ENCODE results near the gene AXL.
"Not testable (repeated sequence)": the region's sequence is repeated elsewhere in the genome, so short reads cannot be mapped to it uniquely, and the experiment has no call there.

DNA sequence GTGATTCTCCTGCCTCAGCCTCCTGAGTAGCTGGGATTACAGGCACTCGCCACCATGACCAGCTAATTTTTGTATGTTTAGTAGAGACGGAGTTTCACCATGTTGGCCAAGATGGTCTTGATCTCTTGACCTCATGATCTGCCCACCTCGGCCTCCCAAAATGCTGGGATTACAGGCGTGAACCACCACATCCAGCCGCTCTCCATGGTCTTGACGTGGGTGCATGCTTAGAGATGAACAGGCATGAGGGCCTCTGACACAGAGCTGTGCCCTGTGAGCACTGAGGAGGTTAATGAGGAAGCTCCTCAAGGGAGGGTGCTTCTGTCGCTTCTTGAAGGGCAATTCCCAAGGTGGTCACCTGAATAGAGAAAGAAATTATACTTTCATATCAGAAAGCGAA is 70.8 kb downstream of the AXL start:
- TF ChIP-seq, protein P1, sequence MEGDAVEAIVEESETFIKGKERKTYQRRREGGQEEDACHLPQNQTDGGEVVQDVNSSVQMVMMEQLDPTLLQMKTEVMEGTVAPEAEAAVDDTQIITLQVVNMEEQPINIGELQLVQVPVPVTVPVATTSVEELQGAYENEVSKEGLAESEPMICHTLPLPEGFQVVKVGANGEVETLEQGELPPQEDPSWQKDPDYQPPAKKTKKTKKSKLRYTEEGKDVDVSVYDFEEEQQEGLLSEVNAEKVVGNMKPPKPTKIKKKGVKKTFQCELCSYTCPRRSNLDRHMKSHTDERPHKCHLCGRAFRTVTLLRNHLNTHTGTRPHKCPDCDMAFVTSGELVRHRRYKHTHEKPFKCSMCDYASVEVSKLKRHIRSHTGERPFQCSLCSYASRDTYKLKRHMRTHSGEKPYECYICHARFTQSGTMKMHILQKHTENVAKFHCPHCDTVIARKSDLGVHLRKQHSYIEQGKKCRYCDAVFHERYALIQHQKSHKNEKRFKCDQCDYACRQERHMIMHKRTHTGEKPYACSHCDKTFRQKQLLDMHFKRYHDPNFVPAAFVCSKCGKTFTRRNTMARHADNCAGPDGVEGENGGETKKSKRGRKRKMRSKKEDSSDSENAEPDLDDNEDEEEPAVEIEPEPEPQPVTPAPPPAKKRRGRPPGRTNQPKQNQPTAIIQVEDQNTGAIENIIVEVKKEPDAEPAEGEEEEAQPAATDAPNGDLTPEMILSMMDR (IDR thresholded peaks at IDR 0.05): not testable (repeated sequence)
- TF ChIP-seq POLR2AphosphoS5 (IDR thresholded peaks at IDR 0.05; ENCODE audit: low read depth, low read length); TCF7L2 (IDR thresholded peaks at IDR 0.05; ENCODE audit: low read depth, low read length); SIN3A (IDR thresholded peaks at IDR 0.05; ENCODE audit: borderline replicate concordance, insufficient read depth, low read depth, low read length): not testable (repeated sequence)
- TF ChIP-seq, protein P2, sequence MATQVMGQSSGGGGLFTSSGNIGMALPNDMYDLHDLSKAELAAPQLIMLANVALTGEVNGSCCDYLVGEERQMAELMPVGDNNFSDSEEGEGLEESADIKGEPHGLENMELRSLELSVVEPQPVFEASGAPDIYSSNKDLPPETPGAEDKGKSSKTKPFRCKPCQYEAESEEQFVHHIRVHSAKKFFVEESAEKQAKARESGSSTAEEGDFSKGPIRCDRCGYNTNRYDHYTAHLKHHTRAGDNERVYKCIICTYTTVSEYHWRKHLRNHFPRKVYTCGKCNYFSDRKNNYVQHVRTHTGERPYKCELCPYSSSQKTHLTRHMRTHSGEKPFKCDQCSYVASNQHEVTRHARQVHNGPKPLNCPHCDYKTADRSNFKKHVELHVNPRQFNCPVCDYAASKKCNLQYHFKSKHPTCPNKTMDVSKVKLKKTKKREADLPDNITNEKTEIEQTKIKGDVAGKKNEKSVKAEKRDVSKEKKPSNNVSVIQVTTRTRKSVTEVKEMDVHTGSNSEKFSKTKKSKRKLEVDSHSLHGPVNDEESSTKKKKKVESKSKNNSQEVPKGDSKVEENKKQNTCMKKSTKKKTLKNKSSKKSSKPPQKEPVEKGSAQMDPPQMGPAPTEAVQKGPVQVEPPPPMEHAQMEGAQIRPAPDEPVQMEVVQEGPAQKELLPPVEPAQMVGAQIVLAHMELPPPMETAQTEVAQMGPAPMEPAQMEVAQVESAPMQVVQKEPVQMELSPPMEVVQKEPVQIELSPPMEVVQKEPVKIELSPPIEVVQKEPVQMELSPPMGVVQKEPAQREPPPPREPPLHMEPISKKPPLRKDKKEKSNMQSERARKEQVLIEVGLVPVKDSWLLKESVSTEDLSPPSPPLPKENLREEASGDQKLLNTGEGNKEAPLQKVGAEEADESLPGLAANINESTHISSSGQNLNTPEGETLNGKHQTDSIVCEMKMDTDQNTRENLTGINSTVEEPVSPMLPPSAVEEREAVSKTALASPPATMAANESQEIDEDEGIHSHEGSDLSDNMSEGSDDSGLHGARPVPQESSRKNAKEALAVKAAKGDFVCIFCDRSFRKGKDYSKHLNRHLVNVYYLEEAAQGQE (IDR thresholded peaks at IDR 0.05; ENCODE audit: insufficient read depth in 1 of 2, low read depth in 2 of 2, low read length in 1 of 2): not testable (repeated sequence)

Measured in Panc1 (cell line).